ENCODE results near the gene TNS1.

- no peak for TF ChIP-seq CTCF (IDR thresholded peaks at IDR 0.05)
- no peak for TF ChIP-seq POLR2A (IDR thresholded peaks at IDR 0.05)
Measured at GRCh38 chr2:217910875-217911212, 92.0 kb downstream of the TNS1 start.

Measured in Peyer's patch (tissue), 4 donors.